ENCODE measurements around the gene KDR. TPM values are rescaled to one million over a fixed set of nuclear protein-coding genes. Genes with fewer than 3 reads are reported as not detected.

KDR gene
- total RNA-seq, 1 experiment from 2014 or later = 0.09 TPM

DNA sequence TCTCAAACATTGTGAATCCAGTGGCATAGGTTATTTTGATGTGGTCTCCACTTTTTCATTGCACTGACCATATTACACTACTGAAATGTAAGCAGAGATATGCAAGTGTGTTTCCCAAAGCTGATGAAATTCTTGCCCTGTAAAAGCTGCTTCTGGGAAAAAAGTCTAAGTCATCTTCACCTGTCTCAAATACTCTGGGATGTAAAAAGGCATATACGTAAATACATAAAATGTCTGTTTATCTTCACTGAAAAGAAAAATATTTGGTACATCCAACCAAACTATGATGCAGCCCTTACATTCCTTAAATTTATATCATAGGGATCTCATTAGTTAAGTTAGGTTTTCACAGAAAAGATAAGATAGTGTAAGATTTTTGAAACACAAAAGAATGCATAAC is 7.9 kb downstream of the KDR start:
- Mint-ChIP-seq H3K4me3 (ENCODE audit: low read depth, unreplicated experiment) (no peak overlapping the region), H3K9me3 (ENCODE audit: low read depth, unreplicated experiment) (no peaks in the 10 kb centered on the region), H3K36me3 (ENCODE audit: insufficient read depth, unreplicated experiment) (no peaks in the 10 kb centered on the region), H3K27me3 (ENCODE audit: unreplicated experiment) (no peaks in the 10 kb centered on the region), H3K27ac (ENCODE audit: unreplicated experiment) (no peak overlapping the region), H3K4me1 (ENCODE audit: low read depth, unreplicated experiment) (no peaks in the 10 kb centered on the region)
- BruUV-seq (replicated peaks) = no TSS peak
- CTCF ChIA-PET = interaction anchor here (1.1 kb wide), 1 partner anchor 13 kb away, joined by 3 read pairs; no protein-coding TSS in a partner anchor
- DNase-seq = no peak
- TF ChIP-seq, protein P1, sequence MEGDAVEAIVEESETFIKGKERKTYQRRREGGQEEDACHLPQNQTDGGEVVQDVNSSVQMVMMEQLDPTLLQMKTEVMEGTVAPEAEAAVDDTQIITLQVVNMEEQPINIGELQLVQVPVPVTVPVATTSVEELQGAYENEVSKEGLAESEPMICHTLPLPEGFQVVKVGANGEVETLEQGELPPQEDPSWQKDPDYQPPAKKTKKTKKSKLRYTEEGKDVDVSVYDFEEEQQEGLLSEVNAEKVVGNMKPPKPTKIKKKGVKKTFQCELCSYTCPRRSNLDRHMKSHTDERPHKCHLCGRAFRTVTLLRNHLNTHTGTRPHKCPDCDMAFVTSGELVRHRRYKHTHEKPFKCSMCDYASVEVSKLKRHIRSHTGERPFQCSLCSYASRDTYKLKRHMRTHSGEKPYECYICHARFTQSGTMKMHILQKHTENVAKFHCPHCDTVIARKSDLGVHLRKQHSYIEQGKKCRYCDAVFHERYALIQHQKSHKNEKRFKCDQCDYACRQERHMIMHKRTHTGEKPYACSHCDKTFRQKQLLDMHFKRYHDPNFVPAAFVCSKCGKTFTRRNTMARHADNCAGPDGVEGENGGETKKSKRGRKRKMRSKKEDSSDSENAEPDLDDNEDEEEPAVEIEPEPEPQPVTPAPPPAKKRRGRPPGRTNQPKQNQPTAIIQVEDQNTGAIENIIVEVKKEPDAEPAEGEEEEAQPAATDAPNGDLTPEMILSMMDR (IDR thresholded peaks at IDR 0.05; ENCODE audit: unreplicated experiment) = no peak
- intact Hi-C loops (cut with micrococcal nuclease; ENCODE audit: unreplicated experiment) = no loop called here

DNA sequence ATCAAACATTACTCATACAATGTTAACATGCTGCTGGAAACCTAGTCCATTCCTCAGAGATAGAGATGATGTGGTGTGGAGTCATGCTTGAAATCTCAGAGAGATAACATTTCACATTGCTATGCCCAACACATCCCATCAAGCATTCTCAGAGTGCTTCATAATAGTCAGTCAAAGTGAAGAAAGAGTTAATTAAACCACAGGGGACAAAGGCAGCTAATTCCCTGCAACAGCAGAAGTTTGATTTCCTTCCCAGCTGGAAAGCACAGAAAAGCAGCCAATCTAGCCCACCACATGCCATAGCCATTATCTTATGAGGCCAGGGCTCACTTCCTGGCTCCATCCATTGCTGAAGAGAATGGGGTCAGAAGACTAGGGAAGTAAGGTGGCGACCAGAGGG is 8.9 kb downstream of the KDR start:
- Mint-ChIP-seq H3K27me3 (ENCODE audit: unreplicated experiment) (no peaks in the 10 kb centered on the region), H3K36me3 (ENCODE audit: insufficient read depth, unreplicated experiment) (no peaks in the 10 kb centered on the region), H3K4me3 (ENCODE audit: low read depth, unreplicated experiment) (no peak overlapping the region), H3K4me1 (ENCODE audit: low read depth, unreplicated experiment) (no peaks in the 10 kb centered on the region), H3K9me3 (ENCODE audit: low read depth, unreplicated experiment) (no peaks in the 10 kb centered on the region), H3K27ac (ENCODE audit: unreplicated experiment) (no peak overlapping the region)
- TF ChIP-seq, protein P1 (IDR thresholded peaks at IDR 0.05; ENCODE audit: unreplicated experiment) = no peak
- BruUV-seq (replicated peaks) = no TSS peak
- intact Hi-C loops (cut with micrococcal nuclease; ENCODE audit: unreplicated experiment) = no loop called here
- CTCF ChIA-PET = no interaction called here
- DNase-seq = no peak

DNA sequence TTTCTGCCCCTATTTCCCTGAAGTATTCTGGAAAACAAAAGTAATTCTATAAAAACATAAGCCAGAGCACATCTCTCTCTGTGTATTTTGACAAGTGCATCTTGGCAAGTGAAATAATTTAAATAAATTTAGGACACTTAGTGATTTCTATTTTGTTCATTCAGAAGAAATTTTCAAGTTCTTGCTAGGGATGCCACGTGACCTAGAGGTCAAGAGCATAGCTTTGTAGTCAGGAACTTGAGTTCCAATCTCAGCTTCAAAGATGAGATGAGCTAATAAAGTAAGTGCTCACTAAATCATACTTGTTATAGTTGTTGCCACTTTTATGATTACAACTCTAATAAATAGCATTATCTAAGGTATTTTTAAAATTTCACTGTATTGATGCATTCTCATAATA is 13.8 kb downstream of the KDR start:
- no peak overlapping the region for H3K4me3 Mint-ChIP-seq (ENCODE audit: low read depth, unreplicated experiment)
- H3K27ac Mint-ChIP-seq (ENCODE audit: unreplicated experiment) = no peak overlapping the region
- TF ChIP-seq, protein P1 (IDR thresholded peaks at IDR 0.05; ENCODE audit: unreplicated experiment) = no peak
- no peaks in the 10 kb centered on the region for H3K9me3 Mint-ChIP-seq (ENCODE audit: low read depth, unreplicated experiment)
- no peaks in the 10 kb centered on the region for H3K4me1 Mint-ChIP-seq (ENCODE audit: low read depth, unreplicated experiment)
- CTCF ChIA-PET = no interaction called here
- BruUV-seq (replicated peaks) = no TSS peak
- no peaks in the 10 kb centered on the region for H3K27me3 Mint-ChIP-seq (ENCODE audit: unreplicated experiment)
- no peak for DNase-seq
- H3K36me3 Mint-ChIP-seq (ENCODE audit: insufficient read depth, unreplicated experiment) = no peaks in the 10 kb centered on the region
- intact Hi-C loops (cut with micrococcal nuclease; ENCODE audit: unreplicated experiment) = no loop called here

DNA sequence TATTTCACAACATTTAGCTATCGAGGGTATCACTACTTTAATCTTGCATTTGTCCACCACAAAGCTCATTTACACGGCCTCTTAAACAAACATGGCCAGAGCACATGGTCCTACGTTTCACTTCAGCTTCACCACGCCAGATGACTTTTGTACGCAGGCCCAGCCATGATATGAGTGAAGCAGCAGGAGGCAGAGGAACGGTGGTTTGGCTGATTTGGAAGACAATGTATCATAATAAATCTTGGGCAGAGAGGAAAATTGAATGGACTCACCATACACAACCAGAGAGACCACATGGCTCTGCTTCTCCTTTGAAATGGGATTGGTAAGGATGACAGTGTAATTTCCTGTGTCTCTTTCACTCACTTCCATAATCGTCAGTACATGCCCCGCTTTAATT is 15.3 kb downstream of the KDR start:
- no peaks in the 10 kb centered on the region for H3K4me1 Mint-ChIP-seq (ENCODE audit: low read depth, unreplicated experiment)
- TF ChIP-seq, protein P1 (IDR thresholded peaks at IDR 0.05; ENCODE audit: unreplicated experiment) = no peak
- no peak overlapping the region for H3K27ac Mint-ChIP-seq (ENCODE audit: unreplicated experiment)
- intact Hi-C loops (cut with micrococcal nuclease; ENCODE audit: unreplicated experiment) = no loop called here
- no peaks in the 10 kb centered on the region for H3K9me3 Mint-ChIP-seq (ENCODE audit: low read depth, unreplicated experiment)
- no peak for DNase-seq
- H3K27me3 Mint-ChIP-seq (ENCODE audit: unreplicated experiment) = no peaks in the 10 kb centered on the region
- BruUV-seq (replicated peaks) = no TSS peak
- H3K36me3 Mint-ChIP-seq (ENCODE audit: insufficient read depth, unreplicated experiment) = no peaks in the 10 kb centered on the region
- CTCF ChIA-PET = no interaction called here
- no peak overlapping the region for H3K4me3 Mint-ChIP-seq (ENCODE audit: low read depth, unreplicated experiment)
